Naive thymus-derived CD4-positive, alpha-beta T cell (primary cell): ENCODE measurements around the gene DRICH1. TPM values are rescaled to one million over a fixed set of nuclear protein-coding genes. Genes with fewer than 3 reads are reported as not detected.
"Not testable (repeated sequence)": the region's sequence is repeated elsewhere in the genome, so short reads cannot be mapped to it uniquely, and the experiment has no call there.

ENCODE experiments used
- ATAC-seq: fragments of 150-1000 bp; cut with Tn5 transposase; 2 replicates; pipeline ENCODE4 v1.10.0; 2021; ENCODE audit warnings: mild to moderate bottlenecking, moderate library complexity
- CTCF ChIA-PET: fragments of 350-600 bp; sonication (Branson Sonifier 250); formaldehyde crosslinking; loops from one replicate; lab custom pipeline; 2021; ENCODE audit warnings: antibody characterized with exemption; lab: Charles Lee
- POLR2A ChIA-PET: fragments of 350-600 bp; sonication (Branson Sonifier 250); formaldehyde crosslinking; loops from one replicate; lab custom pipeline; 2021; ENCODE audit warnings: antibody characterized with exemption, inconsistent platforms; lab: Charles Lee
- DNase-seq, 9 donors: peaks; one replicate each; pipeline versions ENCODE4 v3.0.0 to v3.0.0-alpha.2; 2020 to 2022; ENCODE audit warnings: mixed read lengths in 1 of 9
- H3K27ac ChIP-seq: one replicate; pipeline ENCODE4 v1.7.0; 2013; ENCODE audit warnings: mild to moderate bottlenecking, low read depth, low read length, moderate library complexity
- H3K27me3 ChIP-seq, 2 donors: one replicate each; pipeline ENCODE4 v1.7.0; 2013; ENCODE audit warnings: low read length in 2 of 2, mild to moderate bottlenecking in 2 of 2, moderate library complexity in 2 of 2; ENCODE audit not compliant: control insufficient read depth in 2 of 2, insufficient read depth in 2 of 2
- H3K36me3 ChIP-seq, 3 experiments: 1 replicate in 2 of 3; 2 replicates in 1 of 3; pipeline ENCODE4 v1.7.0; 2013; ENCODE audit warnings: low read length in 3 of 3, mild to moderate bottlenecking in 3 of 3, moderate library complexity in 1 of 3; ENCODE audit not compliant: insufficient read depth in 3 of 3, control insufficient read depth in 2 of 3
- H3K4me1 ChIP-seq, 2 donors: one replicate each; pipeline ENCODE4 v1.7.0; 2013; ENCODE audit warnings: low read length in 2 of 2, mild to moderate bottlenecking in 2 of 2, moderate library complexity in 1 of 2; ENCODE audit not compliant: control insufficient read depth in 2 of 2, insufficient read depth in 2 of 2
- H3K4me3 ChIP-seq: 2 replicates; pipeline ENCODE4 v1.7.0; 2013; ENCODE audit warnings: mild to moderate bottlenecking, low read length
- H3K9me3 ChIP-seq, 3 experiments: 1 replicate in 2 of 3; 2 replicates in 1 of 3; pipeline ENCODE4 v1.7.0; 2013; ENCODE audit warnings: low read length in 3 of 3; ENCODE audit not compliant: control insufficient read depth in 2 of 3
- H3K27ac Mint-ChIP-seq, 9 donors: one replicate each; pipeline ENCODE4 v1.8.0; 2020 to 2022; ENCODE audit warnings: mixed read lengths in 9 of 9, mild to moderate bottlenecking in 8 of 9, moderate library complexity in 5 of 9, inconsistent platforms in 2 of 9
- H3K27me3 Mint-ChIP-seq, 5 donors: one replicate each; pipeline ENCODE4 v1.8.0; 2021 to 2022; ENCODE audit warnings: mixed read lengths in 5 of 5, mild to moderate bottlenecking in 1 of 5
- H3K36me3 Mint-ChIP-seq, 5 donors: one replicate each; pipeline ENCODE4 v1.8.0; 2020 to 2022; ENCODE audit warnings: mixed read lengths in 5 of 5, mild to moderate bottlenecking in 3 of 5, inconsistent platforms in 1 of 5
- H3K4me1 Mint-ChIP-seq, 7 donors: one replicate each; pipeline ENCODE4 v1.8.0; 2020 to 2022; ENCODE audit warnings: mixed read lengths in 7 of 7, mild to moderate bottlenecking in 3 of 7, inconsistent platforms in 1 of 7
- H3K4me3 Mint-ChIP-seq, 10 donors: one replicate each; pipeline ENCODE4 v1.8.0; 2020 to 2022; ENCODE audit warnings: mild to moderate bottlenecking in 10 of 10, mixed read lengths in 10 of 10, moderate library complexity in 6 of 10, inconsistent platforms in 2 of 10
- H3K9me3 Mint-ChIP-seq, 11 donors: one replicate each; pipeline ENCODE4 v1.8.0; 2020 to 2022; ENCODE audit warnings: mixed read lengths in 11 of 11, mild to moderate bottlenecking in 4 of 11, inconsistent platforms in 1 of 11, moderate library complexity in 1 of 11
- intact Hi-C, 2 donors: fragments of 100-400 bp; cut with micrococcal nuclease; formaldehyde crosslinking; loops; one replicate each; pipeline ENCODE4 v1.15.1; 2023
- polyA plus RNA-seq, 2 donors: library from polyadenylated mRNA; unstranded; fragments of 300-500 nt; fragmentation: Illumina TruSeq; gene quantifications; one replicate each; pipeline ENCODE4 v1.2.3, GENCODE V29; 2021
- total RNA-seq, 6 experiments: library from RNA in 5 of 6; stranded (reverse) in 5 of 6; gene quantifications; 1 replicate in 5 of 6; 2 replicates in 1 of 6; pipeline ENCODE4 v1.2.3 and lab custom pipeline; 2021 to 2026

Gene DRICH1
- total and polyA plus RNA-seq, 7 experiments from 2014 or later, result 0.58 to 3.7 (median 2.1) TPM; not detected in 2

DNA sequence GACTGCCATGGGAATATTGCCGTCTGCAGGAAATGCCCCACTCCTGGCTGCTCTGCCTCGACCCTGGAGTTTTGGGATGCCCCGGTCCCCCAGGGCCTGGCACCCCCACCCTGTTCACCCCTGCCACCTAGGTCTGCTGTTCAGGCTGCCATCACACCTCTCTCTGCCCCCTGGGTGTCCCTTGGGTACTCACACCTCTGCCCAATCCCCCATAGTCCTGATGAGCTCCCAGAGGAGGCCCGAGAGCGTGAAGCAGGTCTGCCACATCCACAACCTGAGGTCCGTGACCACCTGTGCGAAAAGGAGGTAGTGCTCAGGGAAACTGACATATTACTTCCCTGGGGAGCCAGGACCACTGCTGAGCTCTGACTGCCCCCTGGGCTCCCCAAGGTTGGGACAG, 20.2 kb upstream of the DRICH1 start:
- Histone ChIP-seq H3K4me1 (no peaks in the 10 kb centered on the region), H3K9me3 (no peaks in the 10 kb centered on the region), H3K4me3 (no peak overlapping the region), H3K27ac (no peak overlapping the region), H3K27me3 (no peaks in the 10 kb centered on the region), H3K36me3 (peaks cover 0 to 15% (median 0%) of the 10 kb centered on the region in 3 experiments)
- H3K27me3 Mint-ChIP-seq, result no peaks in the 10 kb centered on the region
- peaks cover 0 to 4% (median 0%) of the 10 kb centered on the region in 5 donors for H3K36me3 Mint-ChIP-seq
- ChIA-PET POLR2A (no interaction called here), CTCF (interaction anchor here (0.7 kb wide), 1 partner anchor 10 kb away, joined by 3 read pairs; no protein-coding TSS in a partner anchor)
- intact Hi-C loops, result loop anchor here in 1 of 2 donors (10.0 kb wide), 1 partner anchor 53 kb away; no protein-coding TSS in a partner anchor
- H3K27ac Mint-ChIP-seq, result peak overlapping the region in 1 of 9 donors; percentile 59
- H3K4me1 Mint-ChIP-seq, result no peaks in the 10 kb centered on the region
- ATAC-seq (no peak), DNase-seq (no peak)
- H3K4me3 Mint-ChIP-seq, result no peak overlapping the region
- H3K9me3 Mint-ChIP-seq, result peaks cover 0 to 2% (median 0%) of the 10 kb centered on the region in 11 donors

DNA sequence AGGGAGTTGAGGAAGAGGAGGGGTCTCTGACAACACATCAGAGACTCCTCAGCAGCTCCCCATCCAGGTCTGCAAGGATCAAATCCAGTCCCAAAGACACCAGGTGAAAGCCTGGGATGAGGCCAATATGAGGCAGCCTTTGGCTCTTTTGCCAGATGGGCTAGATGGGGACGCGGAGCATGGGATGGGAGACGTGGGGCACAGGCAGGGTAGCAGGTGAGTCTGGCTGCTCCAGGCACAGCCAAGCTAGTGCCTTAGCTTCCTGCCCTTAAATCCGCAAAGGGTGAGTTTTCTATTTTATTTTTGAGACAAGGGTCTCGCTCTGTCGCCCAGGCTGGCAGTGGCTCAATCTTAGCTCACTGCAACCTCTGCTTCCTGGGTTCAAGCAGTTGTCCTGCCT, 19.6 kb upstream of the DRICH1 start:
- peaks cover 0 to 2% (median 0%) of the 10 kb centered on the region in 11 donors for H3K9me3 Mint-ChIP-seq
- ChIA-PET POLR2A (no interaction called here), CTCF (interaction anchor here (0.6 kb wide), 1 partner anchor 692 kb away, joined by 3 read pairs; no protein-coding TSS in a partner anchor)
- DNase-seq, result no peak
- no peaks in the 10 kb centered on the region for H3K27me3 ChIP-seq
- no peak overlapping the region for H3K4me3 Mint-ChIP-seq
- no peak overlapping the region for H3K4me3 ChIP-seq
- intact Hi-C loops, result loop anchor here in 1 of 2 donors (2.0 to 10.0 kb wide), 2 partner anchors 21 to 53 kb away; no protein-coding TSS in a partner anchor
- no peaks in the 10 kb centered on the region for H3K27me3 Mint-ChIP-seq
- H3K27ac ChIP-seq, result no peak overlapping the region
- no peaks in the 10 kb centered on the region for H3K4me1 Mint-ChIP-seq
- no peaks in the 10 kb centered on the region for H3K4me1 ChIP-seq
- no peak overlapping the region for H3K27ac Mint-ChIP-seq
- no peak for ATAC-seq
- H3K9me3 ChIP-seq, result no peaks in the 10 kb centered on the region
- peaks cover 0 to 13% (median 0%) of the 10 kb centered on the region in 3 experiments for H3K36me3 ChIP-seq
- peaks cover 0 to 4% (median 0%) of the 10 kb centered on the region in 5 donors for H3K36me3 Mint-ChIP-seq

DNA sequence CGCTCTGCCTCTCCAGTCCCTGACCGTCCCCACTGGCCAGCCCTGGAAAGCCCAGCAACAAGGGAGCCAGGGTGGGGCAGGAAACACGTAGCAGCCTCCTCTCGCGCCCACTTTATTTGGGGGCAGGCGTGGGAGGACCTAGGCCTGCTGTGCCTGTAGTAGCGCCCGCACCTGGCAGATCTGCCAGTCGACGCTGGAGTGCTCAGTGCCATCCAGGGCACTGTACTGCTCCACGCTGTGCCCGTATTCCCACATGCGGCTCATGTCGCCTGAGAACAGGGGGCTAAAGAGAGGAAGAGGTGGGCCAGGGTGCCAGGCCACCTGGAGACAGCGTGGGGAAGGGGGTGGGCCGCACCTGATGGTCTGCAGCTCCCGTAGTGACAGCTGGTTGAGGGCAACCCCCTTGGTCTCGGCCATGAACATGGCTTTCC, 17.0 kb upstream of the DRICH1 start:
- peaks cover 0 to 13% (median 0%) of the 10 kb centered on the region in 3 experiments for H3K36me3 ChIP-seq
- ChIA-PET POLR2A (no interaction called here), CTCF (no interaction called here)
- H3K27me3 ChIP-seq, result no peaks in the 10 kb centered on the region
- H3K9me3 ChIP-seq, result no peaks in the 10 kb centered on the region
- H3K27ac ChIP-seq, result no peak overlapping the region
- no peak for DNase-seq
- no peak for ATAC-seq
- H3K4me1 ChIP-seq, result no peaks in the 10 kb centered on the region
- Mint-ChIP-seq H3K27me3 (no peaks in the 10 kb centered on the region), H3K36me3 (peaks cover 0 to 4% (median 0%) of the 10 kb centered on the region in 5 donors), H3K9me3 (peaks cover 0 to 2% (median 0%) of the 10 kb centered on the region in 11 donors), H3K27ac (no peak overlapping the region), H3K4me3 (no peak overlapping the region), H3K4me1 (no peaks in the 10 kb centered on the region)
- H3K4me3 ChIP-seq, result no peak overlapping the region
- intact Hi-C loops, result no loop called here

DNA sequence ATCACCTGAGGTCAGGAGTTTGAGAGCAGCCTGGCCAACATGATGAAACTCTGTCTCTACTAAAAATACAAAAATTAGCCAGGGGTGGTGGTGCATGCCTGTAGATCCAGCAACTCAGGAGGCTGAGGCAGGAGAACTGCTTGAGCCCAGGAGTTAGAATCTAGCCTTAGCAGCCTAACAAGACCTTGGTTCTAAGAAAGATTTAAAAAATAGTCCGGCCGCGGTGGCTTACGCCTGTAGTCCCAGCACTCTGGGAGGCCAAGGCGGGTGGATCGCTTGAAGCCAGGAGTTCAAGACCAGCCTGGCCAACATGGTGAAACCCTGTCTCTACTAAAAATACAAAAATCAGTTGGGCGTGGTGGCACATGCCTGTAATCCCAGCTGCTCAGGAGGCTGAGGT, 14.4 kb upstream of the DRICH1 start:
- H3K27me3 ChIP-seq, H3K27ac Mint-ChIP-seq, H3K27ac ChIP-seq, H3K27me3 Mint-ChIP-seq, intact Hi-C loops, H3K36me3 Mint-ChIP-seq, POLR2A ChIA-PET, ATAC-seq, H3K4me1 Mint-ChIP-seq, DNase-seq, H3K4me3 ChIP-seq, H3K9me3 Mint-ChIP-seq, H3K4me1 ChIP-seq, H3K36me3 ChIP-seq, H3K4me3 Mint-ChIP-seq, H3K9me3 ChIP-seq, CTCF ChIA-PET: not testable (repeated sequence)

DNA sequence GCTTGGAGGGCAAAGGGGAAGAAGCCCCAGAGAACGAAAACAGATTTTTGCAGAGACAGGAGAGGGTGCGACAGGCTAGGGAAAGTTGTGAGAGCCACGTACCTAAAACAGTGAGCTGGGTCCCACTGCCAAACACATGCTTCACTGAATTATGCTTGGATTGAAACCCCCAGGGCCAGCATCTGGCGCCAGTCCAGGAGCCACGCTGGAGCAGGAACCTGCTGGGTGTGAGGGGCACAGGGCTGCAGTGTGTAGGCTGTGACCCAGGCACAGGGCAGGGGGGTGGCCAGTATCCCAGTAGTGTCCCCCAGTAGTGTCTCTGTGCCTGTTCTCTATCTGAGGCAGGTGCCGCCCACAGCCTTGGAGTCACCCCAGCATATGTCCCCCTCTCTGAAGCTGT, 8.1 kb upstream of the DRICH1 start:
- H3K27ac Mint-ChIP-seq, H3K27ac ChIP-seq, ATAC-seq, CTCF ChIA-PET, H3K4me3 ChIP-seq, DNase-seq, H3K36me3 ChIP-seq, POLR2A ChIA-PET, H3K4me1 Mint-ChIP-seq, H3K27me3 Mint-ChIP-seq, H3K9me3 Mint-ChIP-seq, H3K4me1 ChIP-seq, H3K9me3 ChIP-seq, intact Hi-C loops, H3K4me3 Mint-ChIP-seq, H3K27me3 ChIP-seq: not testable (repeated sequence)
- H3K36me3 Mint-ChIP-seq, result peaks cover 5 to 20% (median 9%) of the 10 kb centered on the region in 5 donors

DNA sequence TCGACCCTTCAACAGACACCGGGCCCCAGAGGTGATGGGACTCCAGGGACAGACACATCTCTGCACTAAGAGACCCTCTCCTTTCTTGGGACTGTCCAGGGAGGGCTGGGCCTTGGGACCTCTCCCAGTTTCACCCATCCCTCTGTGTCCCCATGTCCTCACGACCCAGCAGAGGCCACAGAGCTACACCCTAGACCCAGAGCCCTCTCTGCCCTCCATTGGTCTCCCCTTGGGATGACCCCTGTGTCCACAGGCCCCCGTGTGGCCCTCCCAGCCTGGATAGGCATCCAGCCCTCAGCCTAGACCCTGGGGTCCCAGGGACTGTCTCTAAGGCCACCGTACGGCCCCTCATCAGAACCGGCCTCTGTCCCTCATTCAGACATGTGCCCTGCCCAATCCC, 7.5 kb upstream of the DRICH1 start:
- intact Hi-C loops, result no loop called here
- ChIA-PET CTCF (no interaction called here), POLR2A (no interaction called here)
- no peak for DNase-seq
- Mint-ChIP-seq H3K36me3 (peaks cover 5 to 19% (median 9%) of the 10 kb centered on the region in 5 donors), H3K4me3 (no peak overlapping the region), H3K9me3 (peaks cover 0 to 1% (median 0%) of the 10 kb centered on the region in 11 donors), H3K27ac (peak overlapping the region in 1 of 9 donors; percentile 30), H3K27me3 (no peaks in the 10 kb centered on the region), H3K4me1 (peaks cover 0 to 9% (median 0%) of the 10 kb centered on the region in 7 donors)
- no peak overlapping the region for H3K4me3 ChIP-seq
- no peaks in the 10 kb centered on the region for H3K9me3 ChIP-seq
- H3K4me1 ChIP-seq, result no peaks in the 10 kb centered on the region
- no peak overlapping the region for H3K27ac ChIP-seq
- no peak for ATAC-seq
- no peaks in the 10 kb centered on the region for H3K27me3 ChIP-seq
- H3K36me3 ChIP-seq, result no peaks in the 10 kb centered on the region

DNA sequence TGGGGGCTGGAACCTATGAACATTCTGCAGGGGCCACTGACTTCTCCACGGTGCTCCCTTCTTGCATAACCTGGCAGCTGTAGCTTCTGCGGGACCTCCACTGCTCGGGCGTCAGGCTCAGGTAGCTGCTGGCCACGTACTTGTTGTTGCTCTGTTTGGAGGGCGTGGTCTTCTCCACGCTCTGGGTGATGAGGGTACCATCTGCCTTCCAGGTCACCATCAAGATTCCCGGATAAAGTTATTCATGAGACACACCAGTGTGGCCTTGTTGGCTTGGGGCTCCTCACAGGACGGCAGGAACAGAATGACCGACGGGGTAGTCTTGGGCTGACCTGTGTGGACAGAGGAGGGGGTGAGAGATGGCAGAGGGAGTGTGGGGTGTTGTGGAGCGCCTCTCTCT, 6.5 kb upstream of the DRICH1 start:
- Mint-ChIP-seq H3K9me3 (peaks cover 0 to 1% (median 0%) of the 10 kb centered on the region in 11 donors), H3K36me3 (peaks cover 5 to 28% (median 7%) of the 10 kb centered on the region in 5 donors), H3K27ac (peak overlapping the region in 2 of 9 donors; percentile 9 to 51), H3K4me3 (no peak overlapping the region), H3K27me3 (no peaks in the 10 kb centered on the region), H3K4me1 (peaks cover 0 to 9% (median 0%) of the 10 kb centered on the region in 7 donors)
- ATAC-seq (no peak), DNase-seq (no peak)
- intact Hi-C loops, result no loop called here
- Histone ChIP-seq H3K4me3 (no peak overlapping the region), H3K27ac (no peak overlapping the region), H3K9me3 (no peaks in the 10 kb centered on the region), H3K4me1 (no peaks in the 10 kb centered on the region), H3K36me3 (peaks cover 0 to 3% (median 0%) of the 10 kb centered on the region in 3 experiments), H3K27me3 (no peaks in the 10 kb centered on the region)
- ChIA-PET CTCF (no interaction called here), POLR2A (no interaction called here)
